Amygdala (tissue), 56 donors: Measurements from ENCODE around the gene AGPAT1.
"Not testable (repeated sequence)": the region's sequence is repeated elsewhere in the genome, so short reads cannot be mapped to it uniquely, and the experiment has no call there.

Source experiments
- DNase-seq, 56 donors: peaks; one replicate each; lab custom pipeline; 2025; lab: John Stamatoyannopoulos, UW

AGPAT1 gene

GRCh38 chr6:32187725-32188380 is 12.0 kb upstream of the AGPAT1 start:
- not testable (repeated sequence) for DNase-seq

DNA sequence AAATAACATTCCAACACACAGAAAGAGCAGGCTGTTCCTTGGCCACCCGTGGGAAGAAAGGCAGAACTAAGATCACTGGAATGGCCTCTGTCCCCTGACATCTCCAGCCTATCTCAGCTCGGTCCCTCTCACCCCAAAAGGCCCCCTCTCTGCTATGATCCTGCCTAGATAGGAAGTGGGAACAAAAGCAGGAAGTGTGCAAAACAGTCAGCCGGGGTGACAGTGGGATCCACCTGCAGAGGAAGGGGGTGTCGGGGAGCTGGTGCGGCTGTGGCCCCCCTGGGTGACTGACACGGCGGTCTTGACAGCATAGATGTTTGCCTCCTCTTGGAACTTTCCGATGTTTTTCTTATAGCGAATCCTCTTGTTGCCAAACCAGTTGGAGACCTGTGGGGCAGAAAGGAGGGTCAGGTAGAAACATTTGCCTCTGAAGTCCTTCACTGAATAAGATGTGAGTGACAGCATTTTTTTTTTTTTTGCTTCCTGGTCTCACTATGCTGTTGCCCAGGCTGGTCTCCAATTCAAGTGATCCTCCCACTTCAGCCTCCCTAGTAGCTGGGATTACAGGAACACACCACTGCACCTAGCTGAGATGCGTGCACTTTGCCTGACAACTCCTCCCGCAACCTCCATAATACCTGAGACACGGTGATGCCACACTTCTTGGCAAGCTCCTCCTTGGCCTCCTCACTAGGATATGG is 11.3 kb upstream of the AGPAT1 start:
- no peak for DNase-seq

DNA sequence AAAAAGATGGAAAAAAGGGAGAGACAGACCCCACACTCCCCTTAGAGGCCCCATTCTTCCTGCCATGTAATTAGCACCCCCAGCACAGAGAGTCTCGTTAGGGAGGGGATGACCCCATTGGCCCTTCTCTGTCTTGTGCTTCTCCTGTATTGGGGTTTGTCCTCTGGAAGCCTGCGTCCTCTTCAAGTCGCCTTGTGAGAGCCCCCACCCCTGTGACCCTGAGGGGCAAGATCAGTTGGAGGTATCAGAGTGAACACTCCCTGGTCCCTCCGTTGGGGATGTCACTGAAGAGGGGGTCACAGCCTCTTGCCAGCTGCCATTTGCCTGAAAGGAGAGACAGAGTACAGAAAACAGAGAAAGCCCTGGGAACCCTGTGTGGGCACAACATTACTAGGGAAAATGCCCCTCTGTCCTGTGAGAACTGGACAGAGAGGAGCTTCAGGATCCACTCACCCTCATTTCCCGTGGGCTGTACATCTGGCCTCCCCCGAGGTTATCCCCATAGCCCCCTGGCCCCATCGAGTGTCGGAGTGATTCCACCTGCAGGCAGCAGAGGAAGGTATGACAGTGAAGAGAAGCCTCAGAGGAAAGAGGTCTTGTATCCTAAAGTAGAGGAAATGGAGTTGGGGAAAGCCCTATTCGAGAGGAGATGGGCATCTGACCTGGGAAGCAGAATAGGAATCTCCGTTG is 10.4 kb upstream of the AGPAT1 start:
- DNase-seq: not testable (repeated sequence)

- DNase-seq: peak in 8 of 56 donors; percentile 8 to 48 (median 18)
These were observed 9.8 kb upstream of the AGPAT1 start for GRCh38 chr6:32185681-32186131.

GRCh38 chr6:32184084-32184640 is 8.3 kb upstream of the AGPAT1 start, which contains the start of gene AGER:
TSS of gene AGER (minus strand) at chr6:32184253. CDS start at chr6:32184222, 31 bp downstream.
- DNase-seq: no peak

- no peak for DNase-seq
These were observed 7.7 kb upstream of the AGPAT1 start for GRCh38 chr6:32183483-32184083.

- DNase-seq: no peak
These were observed 7.1 kb upstream of the AGPAT1 start for GRCh38 chr6:32183030-32183429.

- DNase-seq: no peak
These were observed 6.7 kb upstream of the AGPAT1 start for GRCh38 chr6:32182555-32182981.

DNA sequence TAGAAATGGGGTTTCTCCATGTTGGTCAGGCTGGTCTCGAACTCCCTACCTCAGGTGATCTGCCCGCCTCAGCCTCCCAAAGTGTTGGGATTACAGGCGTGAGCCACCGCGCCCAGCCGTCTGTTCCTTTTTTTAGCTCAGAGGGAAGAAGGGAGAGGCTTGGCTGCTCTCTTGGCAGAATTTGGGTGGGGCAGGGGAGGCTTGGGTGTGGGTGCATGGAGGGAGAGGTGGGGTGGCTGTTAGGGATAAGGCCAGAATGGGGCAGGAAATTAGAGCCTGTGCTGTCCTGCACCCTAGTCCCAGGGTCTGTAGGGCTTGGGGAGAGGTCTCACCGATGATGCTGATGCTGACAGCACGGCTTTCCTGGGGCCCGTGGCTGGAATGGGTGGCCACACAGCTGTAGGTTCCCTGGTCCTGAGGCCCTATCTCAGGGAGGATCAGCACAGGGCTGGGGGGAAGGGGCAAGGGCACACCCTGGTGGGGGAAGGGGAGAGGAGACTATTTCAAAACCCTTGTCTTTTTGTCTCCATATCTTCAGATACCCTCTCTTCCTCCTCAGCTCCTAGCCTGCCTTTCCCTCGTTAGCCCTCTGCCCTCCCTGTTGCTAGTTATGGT is 6.1 kb upstream of the AGPAT1 start:
- no peak for DNase-seq

- DNase-seq: no peak
These were observed 5.3 kb upstream of the AGPAT1 start for GRCh38 chr6:32181148-32181702.

GRCh38 chr6:32179766-32180405 is 4.0 kb upstream of the AGPAT1 start:
- no peak for DNase-seq

- no peak for DNase-seq
These were observed 2.9 kb upstream of the AGPAT1 start for GRCh38 chr6:32178547-32179440.

DNA sequence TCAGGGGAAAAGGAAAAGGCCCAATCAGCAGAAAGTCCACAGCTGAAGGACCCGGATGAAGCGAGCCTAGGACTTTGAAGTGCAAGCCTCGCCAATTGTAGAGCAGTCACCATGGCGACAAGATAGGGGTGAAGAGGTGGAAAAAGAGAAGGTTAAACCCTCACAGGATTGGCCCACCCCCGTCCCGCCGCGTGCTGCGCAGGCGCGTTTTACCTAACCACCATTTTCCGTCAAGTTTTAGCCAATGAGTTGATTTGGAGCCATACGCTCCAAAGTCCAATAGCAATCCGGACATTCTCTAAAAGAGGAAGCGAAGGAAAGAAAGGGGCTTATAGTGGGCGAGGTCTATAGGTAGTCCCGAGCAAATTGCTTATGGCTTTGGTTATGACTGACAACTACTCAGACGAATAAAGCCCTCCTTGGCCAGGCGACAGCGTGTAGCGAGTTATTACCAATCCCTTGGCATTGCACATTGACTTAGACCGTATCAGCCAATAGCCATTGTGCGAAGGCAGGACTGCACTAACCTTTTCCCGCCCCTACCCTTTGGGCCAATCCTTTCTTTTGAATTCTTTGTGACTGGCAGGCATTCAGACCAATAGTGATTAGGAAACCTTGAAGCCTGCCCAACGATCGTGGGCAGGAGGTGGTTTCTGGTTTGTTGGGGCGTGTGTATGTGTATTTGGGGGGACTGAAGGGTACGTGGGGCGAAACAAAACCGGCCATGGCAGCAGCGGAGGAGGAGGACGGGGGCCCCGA is 2.1 kb upstream of the AGPAT1 start, which contains the start of gene RNF5:
Gene RNF5, plus strand, starts transcription at position 618 of the 759 bp plus-strand sequence. Its CDS starts 107 bp downstream, at position 725.
- DNase-seq: peak; percentile 64 to 100 (median 97)

GRCh38 chr6:32177183-32177787 is 1.4 kb upstream of the AGPAT1 start:
- DNase-seq: peak in 6 of 56 donors; percentile 44 to 63 (median 57)

GRCh38 chr6:32176476-32177182 is 745 bp upstream of the AGPAT1 start:
- DNase-seq: no peak

DNA sequence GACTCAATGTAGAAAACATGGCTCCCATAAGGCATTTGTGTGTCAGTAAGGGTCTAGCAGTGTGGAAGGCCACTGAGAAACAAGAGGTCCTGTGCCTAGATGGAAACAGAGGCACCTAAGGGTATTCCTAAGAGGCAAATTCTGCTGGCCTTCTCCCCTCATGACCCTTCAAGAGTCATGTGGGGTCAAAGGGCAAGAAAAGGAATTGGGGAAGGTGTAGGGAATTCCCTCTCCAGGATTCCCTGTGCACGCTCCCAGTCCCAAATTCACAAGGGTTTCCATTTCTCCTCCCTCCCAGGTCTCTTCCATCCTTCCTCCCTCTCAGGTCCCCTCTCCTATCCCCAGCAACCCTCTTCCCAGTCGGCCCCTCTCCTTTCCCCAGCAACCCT is 568 bp downstream of the AGPAT1 start:
- no peak for DNase-seq
